CD14-positive monocyte (primary cell): ENCODE results near the gene CNTNAP2. TPM values are rescaled to one million over a fixed set of nuclear protein-coding genes. Genes with fewer than 3 reads are reported as not detected.

Experiments
- DNase-seq, 3 donors: peaks; one replicate each; pipeline ENCODE4 v3.0.0-alpha.2; 2011 to 2022
- H2AFZ ChIP-seq: 2 replicates; pipeline ENCODE4 v1.6.0; 2012; ENCODE audit warnings: mild to moderate bottlenecking, low read depth, low read length, inconsistent platforms; ENCODE audit not compliant: insufficient read depth, poor library complexity, severe bottlenecking
- H3K27ac ChIP-seq, 2 donors: 1 replicate in 1 of 2; 2 replicates in 1 of 2; pipeline ENCODE4 v1.5.1; 2012 to 2013; ENCODE audit warnings: low read length in 2 of 2, control low read depth in 1 of 2, inconsistent platforms in 1 of 2, low read depth in 1 of 2, mild to moderate bottlenecking in 1 of 2
- H3K27me3 ChIP-seq, 2 donors: one replicate each; pipeline versions ENCODE4 v1.6.0 to v1.6.1; 2011 to 2013; ENCODE audit warnings: low read length in 2 of 2; ENCODE audit not compliant: control insufficient read depth in 2 of 2, insufficient read depth in 2 of 2
- H3K36me3 ChIP-seq, 2 donors: replicated peaks in 1 of 2; 1 replicate in 1 of 2; 2 replicates in 1 of 2; pipeline versions ENCODE4 v1.5.1 to v1.6.1; 2012 to 2013; ENCODE audit warnings: low read length in 2 of 2, control low read depth in 1 of 2, inconsistent platforms in 1 of 2, mild to moderate bottlenecking in 1 of 2; ENCODE audit not compliant: insufficient read depth in 2 of 2, control insufficient read depth in 1 of 2
- H3K4me1 ChIP-seq, 2 donors: 1 replicate in 1 of 2; 2 replicates in 1 of 2; pipeline versions ENCODE4 v1.5.1 to v1.6.1; 2012 to 2013; ENCODE audit warnings: low read length in 2 of 2, control low read depth in 1 of 2, inconsistent platforms in 1 of 2, mild to moderate bottlenecking in 1 of 2, moderate library complexity in 1 of 2; ENCODE audit not compliant: insufficient read depth in 2 of 2, control insufficient read depth in 1 of 2
- H3K4me2 ChIP-seq: replicated peaks from 2 replicates; pipeline ENCODE3; 2012; ENCODE audit warnings: low read length, moderate library complexity, mild to moderate bottlenecking; ENCODE audit not compliant: poor library complexity, severe bottlenecking; ENCODE audit errors: extremely low read depth
- H3K4me3 ChIP-seq, 3 experiments: fragments of 200-600 bp in 1 of 3; sonication (generic) in 1 of 3; replicated peaks in 1 of 3; 1 replicate in 2 of 3; 2 replicates in 1 of 3; pipeline ENCODE4 v1.5.1; 2011 to 2013; ENCODE audit warnings: low read length in 3 of 3, mild to moderate bottlenecking in 3 of 3, control low read depth in 2 of 3, low read depth in 2 of 3, inconsistent platforms in 1 of 3, moderate library complexity in 1 of 3
- H3K79me2 ChIP-seq: 2 replicates; pipeline ENCODE4 v1.6.0; 2012; ENCODE audit warnings: mild to moderate bottlenecking, control low read depth, inconsistent platforms, low read length, moderate library complexity; ENCODE audit not compliant: insufficient read depth
- H3K9ac ChIP-seq: 2 replicates; pipeline ENCODE4 v1.6.0; 2017; ENCODE audit warnings: low read length, mild to moderate bottlenecking; ENCODE audit not compliant: insufficient read depth, poor library complexity, severe bottlenecking
- H3K9me3 ChIP-seq, 2 donors: replicated peaks in 1 of 2; 1 replicate in 1 of 2; 2 replicates in 1 of 2; pipeline versions ENCODE4 v1.5.1 to v1.6.1; 2012 to 2013; ENCODE audit warnings: low read length in 2 of 2, control low read depth in 1 of 2; ENCODE audit not compliant: control insufficient read depth in 1 of 2, insufficient read depth in 1 of 2
- H4K20me1 ChIP-seq: 2 replicates; pipeline ENCODE4 v1.6.0; 2012; ENCODE audit warnings: mild to moderate bottlenecking, low read length, control low read depth, moderate library complexity; ENCODE audit not compliant: insufficient read depth
- H3K27ac Mint-ChIP-seq, 7 donors: one replicate each; pipeline ENCODE4 v1.8.0; 2020; ENCODE audit warnings: mild to moderate bottlenecking in 7 of 7, mixed read lengths in 7 of 7, moderate library complexity in 6 of 7, inconsistent platforms in 2 of 7
- H3K27me3 Mint-ChIP-seq, 3 donors: one replicate each; pipeline ENCODE4 v1.8.0; 2021 to 2022; ENCODE audit warnings: low read depth in 3 of 3, mild to moderate bottlenecking in 3 of 3, mixed read lengths in 3 of 3, moderate library complexity in 3 of 3, inconsistent platforms in 1 of 3
- H3K36me3 Mint-ChIP-seq, 2 donors: one replicate each; pipeline ENCODE4 v1.8.0; 2020; ENCODE audit warnings: mixed read lengths in 2 of 2, inconsistent platforms in 1 of 2, mild to moderate bottlenecking in 1 of 2
- H3K4me1 Mint-ChIP-seq: one replicate; pipeline ENCODE4 v1.8.0; 2020; ENCODE audit warnings: mild to moderate bottlenecking, mixed read lengths
- H3K4me3 Mint-ChIP-seq, 2 donors: one replicate each; pipeline ENCODE4 v1.8.0; 2020; ENCODE audit warnings: mild to moderate bottlenecking in 2 of 2, mixed read lengths in 2 of 2, moderate library complexity in 1 of 2
- H3K9me3 Mint-ChIP-seq, 7 donors: one replicate each; pipeline ENCODE4 v1.8.0; 2020 to 2022; ENCODE audit warnings: mixed read lengths in 7 of 7, mild to moderate bottlenecking in 6 of 7, moderate library complexity in 6 of 7, inconsistent platforms in 2 of 7
- WGBS: methylation state at CpG from one replicate; pipeline ENCODE4 v1.1.5; 2013; ENCODE audit warnings: missing lambda C conversion rate; ENCODE audit not compliant: insufficient coverage; 5-methylcytosine and 5-hydroxymethylcytosine counted together
- intact Hi-C, 2 donors: fragments of 100-400 bp; cut with micrococcal nuclease; formaldehyde crosslinking; loops; one replicate each; pipeline versions ENCODE4 v1.15.0 to v1.15.1; 2023
- polyA plus RNA-seq, 3 donors: library from polyadenylated mRNA; depleted of rRNA in 1 of 3; unstranded in 2 of 3; stranded (reverse) in 1 of 3; fragments of 300-500 nt in 2 of 3; fragments of >200 nt in 1 of 3; fragmentation: Illumina TruSeq in 2 of 3; gene quantifications; 1 replicate in 2 of 3; 2 replicates in 1 of 3; pipeline ENCODE4 v1.2.3, GENCODE V29; 2012 to 2021
- TF ChIP-seq, protein P1 (sequence below): fragments of 200-600 bp; IDR thresholded peaks from one replicate; pipeline ENCODE4 v1.8.0; 2022; ENCODE audit warnings: antibody characterized with exemption, mild to moderate bottlenecking

The CNTNAP2 gene
- polyA plus RNA-seq, 3 donors, result 0.01 TPM; not detected in 2

DNA sequence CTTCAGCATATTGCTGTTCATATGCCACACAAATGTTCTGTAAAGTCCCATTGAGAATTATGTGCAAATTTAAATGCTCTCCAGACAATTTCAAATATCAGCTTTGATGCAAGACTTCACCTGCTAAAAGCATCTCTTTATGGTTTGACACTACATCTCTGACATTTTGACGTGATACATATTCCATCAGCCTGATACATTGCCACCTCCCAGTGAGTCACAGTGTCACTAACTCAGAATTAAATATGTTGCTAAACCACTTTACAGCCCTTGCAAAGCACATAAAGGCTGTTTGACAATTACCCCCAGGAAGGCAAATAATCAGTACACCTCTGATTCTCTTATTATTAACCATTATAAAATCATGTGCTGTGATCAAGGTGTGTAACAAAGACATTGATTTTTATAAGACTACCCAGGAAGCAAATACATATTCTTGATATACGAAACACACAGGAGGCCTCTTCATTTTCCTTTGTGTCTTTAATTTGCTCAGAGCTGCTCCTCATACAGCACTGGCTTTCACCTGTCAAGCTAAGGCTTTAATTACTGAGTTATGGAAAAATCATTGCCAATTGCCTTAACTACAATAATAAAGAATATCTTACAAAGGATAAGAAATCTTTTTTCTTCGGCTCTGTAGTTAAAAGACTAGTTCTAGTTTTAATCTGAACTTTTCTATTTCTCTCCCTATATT is 1926.5 kb downstream of the CNTNAP2 start:
- no peak overlapping the region for H3K27ac ChIP-seq
- no peak overlapping the region for H3K9ac ChIP-seq
- no peaks in the 10 kb centered on the region for H3K36me3 Mint-ChIP-seq
- H3K4me3 Mint-ChIP-seq, result no peak overlapping the region
- TF ChIP-seq, protein P1, sequence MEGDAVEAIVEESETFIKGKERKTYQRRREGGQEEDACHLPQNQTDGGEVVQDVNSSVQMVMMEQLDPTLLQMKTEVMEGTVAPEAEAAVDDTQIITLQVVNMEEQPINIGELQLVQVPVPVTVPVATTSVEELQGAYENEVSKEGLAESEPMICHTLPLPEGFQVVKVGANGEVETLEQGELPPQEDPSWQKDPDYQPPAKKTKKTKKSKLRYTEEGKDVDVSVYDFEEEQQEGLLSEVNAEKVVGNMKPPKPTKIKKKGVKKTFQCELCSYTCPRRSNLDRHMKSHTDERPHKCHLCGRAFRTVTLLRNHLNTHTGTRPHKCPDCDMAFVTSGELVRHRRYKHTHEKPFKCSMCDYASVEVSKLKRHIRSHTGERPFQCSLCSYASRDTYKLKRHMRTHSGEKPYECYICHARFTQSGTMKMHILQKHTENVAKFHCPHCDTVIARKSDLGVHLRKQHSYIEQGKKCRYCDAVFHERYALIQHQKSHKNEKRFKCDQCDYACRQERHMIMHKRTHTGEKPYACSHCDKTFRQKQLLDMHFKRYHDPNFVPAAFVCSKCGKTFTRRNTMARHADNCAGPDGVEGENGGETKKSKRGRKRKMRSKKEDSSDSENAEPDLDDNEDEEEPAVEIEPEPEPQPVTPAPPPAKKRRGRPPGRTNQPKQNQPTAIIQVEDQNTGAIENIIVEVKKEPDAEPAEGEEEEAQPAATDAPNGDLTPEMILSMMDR, result no peak
- no peaks in the 10 kb centered on the region for H3K4me1 ChIP-seq
- H3K27me3 Mint-ChIP-seq, result peaks cover 0 to 3% (median 0%) of the 10 kb centered on the region in 3 donors
- H4K20me1 ChIP-seq, result no peaks in the 10 kb centered on the region
- no peaks in the 10 kb centered on the region for H3K36me3 ChIP-seq
- intact Hi-C loops, result no loop called here
- H3K4me1 Mint-ChIP-seq, result no peaks in the 10 kb centered on the region
- H3K9me3 Mint-ChIP-seq, result peaks cover 5 to 17% (median 11%) of the 10 kb centered on the region in 7 donors
- H3K9me3 ChIP-seq, result peaks cover 5 to 8% of the 10 kb centered on the region in 2 donors
- no peak overlapping the region for H2AFZ ChIP-seq
- H3K27me3 ChIP-seq, result no peaks in the 10 kb centered on the region
- DNase-seq, result no peak
- WGBS, result 88% methylated on average over 1 of the region's 3 CpGs
- H3K4me3 ChIP-seq, result no peak overlapping the region
- no peak overlapping the region for H3K27ac Mint-ChIP-seq
- no peaks in the 10 kb centered on the region for H3K79me2 ChIP-seq
- H3K4me2 ChIP-seq, result no peak overlapping the region

DNA sequence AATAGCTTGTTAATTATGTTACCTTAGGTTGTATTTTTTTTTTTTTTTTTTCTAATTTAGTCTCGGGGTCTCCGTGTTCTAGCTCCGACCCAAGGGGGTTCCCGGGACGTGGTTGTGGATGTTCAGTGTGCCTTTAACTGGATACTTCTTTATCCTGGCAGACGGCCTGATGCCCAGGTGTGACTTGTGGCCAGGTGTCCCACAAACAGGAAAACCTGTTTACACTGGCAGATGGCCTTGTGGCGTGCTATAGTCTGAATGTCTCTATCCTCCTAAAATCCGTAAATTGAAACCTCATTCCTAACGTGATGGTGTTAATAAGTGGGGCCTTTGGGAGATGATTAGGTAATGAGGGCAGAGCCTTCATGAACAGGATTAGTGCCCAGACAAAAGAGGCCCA is 1927.6 kb downstream of the CNTNAP2 start:
- peaks cover 5 to 19% (median 7%) of the 10 kb centered on the region in 7 donors for H3K9me3 Mint-ChIP-seq
- 93% methylated on average over 6 of the region's 9 CpGs for WGBS
- Histone ChIP-seq H3K79me2 (no peaks in the 10 kb centered on the region), H3K27me3 (no peaks in the 10 kb centered on the region), H3K27ac (no peak overlapping the region), H2AFZ (no peak overlapping the region), H3K9ac (no peak overlapping the region), H3K4me2 (no peak overlapping the region), H4K20me1 (no peaks in the 10 kb centered on the region), H3K9me3 (peaks cover 5 to 10% of the 10 kb centered on the region in 2 donors), H3K4me1 (no peaks in the 10 kb centered on the region), H3K36me3 (no peaks in the 10 kb centered on the region), H3K4me3 (no peak overlapping the region)
- TF ChIP-seq, protein P1, result no peak
- H3K4me3 Mint-ChIP-seq, result no peak overlapping the region
- H3K4me1 Mint-ChIP-seq, result no peaks in the 10 kb centered on the region
- H3K36me3 Mint-ChIP-seq, result no peaks in the 10 kb centered on the region
- H3K27me3 Mint-ChIP-seq, result peaks cover 0 to 3% (median 0%) of the 10 kb centered on the region in 3 donors
- no peak for DNase-seq
- peak overlapping the region in 1 of 7 donors; percentile 61 for H3K27ac Mint-ChIP-seq
- intact Hi-C loops, result no loop called here
